GM18498 (cell line): ENCODE measurements around the gene CEACAM21.

Source experiments
- ATAC-seq: cut with Tn5 transposase; IDR thresholded peaks from one replicate; pipeline ENCODE4 v1.9.1; 2021; ENCODE audit warnings: mild to moderate bottlenecking, moderate library complexity; ENCODE audit not compliant: unreplicated experiment

CEACAM21 gene

GRCh38 chr19:41584260-41584810 is 8.4 kb downstream of the CEACAM21 start:
- ATAC-seq: no peak

GRCh38 chr19:41584931-41585330 is 9.0 kb downstream of the CEACAM21 start:
- no peak for ATAC-seq

- no peak for ATAC-seq
Measured at GRCh38 chr19:41586064-41586463, 10.1 kb downstream of the CEACAM21 start.

- ATAC-seq: no peak
Measured at GRCh38 chr19:41587101-41587837, 11.3 kb downstream of the CEACAM21 start.

- ATAC-seq: no peak
Measured at GRCh38 chr19:41587838-41588210, 11.9 kb downstream of the CEACAM21 start.

- ATAC-seq: no peak
Measured at GRCh38 chr19:41588497-41589209, 12.7 kb downstream of the CEACAM21 start.

- ATAC-seq: no peak
Measured at GRCh38 chr19:41589371-41589770, 13.4 kb downstream of the CEACAM21 start.

GRCh38 chr19:41590936-41591335 is 15.0 kb downstream of the CEACAM21 start:
- ATAC-seq: no peak

GRCh38 chr19:41591951-41592562 is 16.1 kb downstream of the CEACAM21 start:
- ATAC-seq: no peak

GRCh38 chr19:41595258-41595889 is 19.4 kb downstream of the CEACAM21 start:
- peak; percentile 66 for ATAC-seq

- ATAC-seq: no peak
Measured at GRCh38 chr19:41595890-41596280, 19.9 kb downstream of the CEACAM21 start.

GRCh38 chr19:41597600-41598041 is 21.7 kb downstream of the CEACAM21 start:
- ATAC-seq: no peak

GRCh38 chr19:41599175-41599966 is 23.4 kb downstream of the CEACAM21 start:
- ATAC-seq: no peak

GRCh38 chr19:41601771-41602170 is 25.8 kb downstream of the CEACAM21 start:
- no peak for ATAC-seq

- no peak for ATAC-seq
Measured at GRCh38 chr19:41604831-41605230, 28.9 kb downstream of the CEACAM21 start.

GRCh38 chr19:41606215-41606837 is 30.4 kb downstream of the CEACAM21 start:
- no peak for ATAC-seq

GRCh38 chr19:41607668-41608067 is 31.7 kb downstream of the CEACAM21 start:
- no peak for ATAC-seq

GRCh38 chr19:41610789-41611188 is 34.8 kb downstream of the CEACAM21 start:
- no peak for ATAC-seq

GRCh38 chr19:41612483-41612882 is 36.5 kb downstream of the CEACAM21 start:
- no peak for ATAC-seq

- ATAC-seq: no peak
Measured at GRCh38 chr19:41615207-41615606, 39.2 kb downstream of the CEACAM21 start.
